Activated CD8-positive, alpha-beta T cell treated with anti-CD3 and anti-CD28 coated beads for 36 hours (primary cell): ENCODE measurements around the gene ADGRB3. TPM values are rescaled to one million over a fixed set of nuclear protein-coding genes. Genes with fewer than 3 reads are reported as not detected.

Experiments
- ATAC-seq: fragments of 200-7000 bp; cut with Tn5 transposase; one replicate; pipeline ENCODE4 v1.10.0; 2021; ENCODE audit warnings: mild to moderate bottlenecking, moderate library complexity
- CTCF ChIA-PET: fragments of 350-600 bp; sonication (Branson Sonifier 250); formaldehyde crosslinking; loops from one replicate; lab custom pipeline; 2021; ENCODE audit warnings: antibody characterized with exemption; lab: Charles Lee
- POLR2A ChIA-PET: fragments of 350-600 bp; sonication (Branson Sonifier 250); formaldehyde crosslinking; loops from one replicate; lab custom pipeline; 2021; ENCODE audit warnings: antibody characterized with exemption; lab: Charles Lee
- DNase-seq: peaks from one replicate; pipeline ENCODE4 v3.0.0-alpha.2; 2020
- H3K27ac Mint-ChIP-seq: one replicate; pipeline ENCODE4 v1.8.0; 2021; ENCODE audit warnings: mild to moderate bottlenecking, mixed read lengths
- H3K27me3 Mint-ChIP-seq: one replicate; pipeline ENCODE4 v1.8.0; 2021; ENCODE audit warnings: mixed read lengths
- H3K36me3 Mint-ChIP-seq: one replicate; pipeline ENCODE4 v1.8.0; 2021; ENCODE audit warnings: low read depth, mixed read lengths
- H3K4me1 Mint-ChIP-seq: one replicate; pipeline ENCODE4 v1.8.0; 2021; ENCODE audit warnings: low read depth, mixed read lengths
- H3K4me3 Mint-ChIP-seq: one replicate; pipeline ENCODE4 v1.8.0; 2021; ENCODE audit warnings: mild to moderate bottlenecking, moderate library complexity, mixed read lengths
- H3K9me3 Mint-ChIP-seq: one replicate; pipeline ENCODE4 v1.8.0; 2021; ENCODE audit warnings: mixed read lengths
- CTCF ChIP-seq: fragments of 200-600 bp; IDR thresholded peaks from one replicate; pipeline ENCODE4 v1.8.0; 2022; ENCODE audit warnings: antibody characterized with exemption, mild to moderate bottlenecking
- intact Hi-C: fragments of 100-400 bp; cut with micrococcal nuclease; formaldehyde crosslinking; loops from one replicate; pipeline ENCODE4 v1.10.0; 2022
- total RNA-seq, 2 experiments: library from RNA; stranded (reverse); gene quantifications; one replicate each; pipeline ENCODE4 v1.2.3, GENCODE V29; 2021

Gene ADGRB3
- total RNA-seq, 2 experiments from 2014 or later: not detected

GRCh38 chr6:69026243-69026642 is 391.2 kb downstream of the ADGRB3 start:
- ChIA-PET CTCF (no interaction called here), POLR2A (no interaction called here)
- Mint-ChIP-seq H3K9me3 (no peaks in the 10 kb centered on the region), H3K36me3 (no peaks in the 10 kb centered on the region), H3K4me3 (no peak overlapping the region), H3K27me3 (no peaks in the 10 kb centered on the region), H3K27ac (no peak overlapping the region), H3K4me1 (no peaks in the 10 kb centered on the region)
- no peak for ATAC-seq
- no peak for DNase-seq
- intact Hi-C loops: no loop called here
- no peak for TF ChIP-seq CTCF

GRCh38 chr6:69026715-69027114 is 391.6 kb downstream of the ADGRB3 start:
- POLR2A ChIA-PET: no interaction called here
- TF ChIP-seq CTCF: no peak
- Mint-ChIP-seq H3K27ac (no peak overlapping the region), H3K4me3 (no peak overlapping the region), H3K36me3 (no peaks in the 10 kb centered on the region), H3K27me3 (no peaks in the 10 kb centered on the region), H3K9me3 (no peaks in the 10 kb centered on the region), H3K4me1 (no peaks in the 10 kb centered on the region)
- intact Hi-C loops: no loop called here
- DNase-seq (no peak), ATAC-seq (no peak)
- CTCF ChIA-PET: no interaction called here

- Mint-ChIP-seq H3K27me3 (no peaks in the 10 kb centered on the region), H3K9me3 (no peaks in the 10 kb centered on the region), H3K36me3 (no peaks in the 10 kb centered on the region), H3K27ac (no peak overlapping the region), H3K4me1 (no peaks in the 10 kb centered on the region), H3K4me3 (no peak overlapping the region)
- TF ChIP-seq CTCF: no peak
- ChIA-PET CTCF (no interaction called here), POLR2A (no interaction called here)
- intact Hi-C loops: no loop called here
- DNase-seq (no peak), ATAC-seq (no peak)
Observed at GRCh38 chr6:69027861-69028260, 392.8 kb downstream of the ADGRB3 start.

DNA sequence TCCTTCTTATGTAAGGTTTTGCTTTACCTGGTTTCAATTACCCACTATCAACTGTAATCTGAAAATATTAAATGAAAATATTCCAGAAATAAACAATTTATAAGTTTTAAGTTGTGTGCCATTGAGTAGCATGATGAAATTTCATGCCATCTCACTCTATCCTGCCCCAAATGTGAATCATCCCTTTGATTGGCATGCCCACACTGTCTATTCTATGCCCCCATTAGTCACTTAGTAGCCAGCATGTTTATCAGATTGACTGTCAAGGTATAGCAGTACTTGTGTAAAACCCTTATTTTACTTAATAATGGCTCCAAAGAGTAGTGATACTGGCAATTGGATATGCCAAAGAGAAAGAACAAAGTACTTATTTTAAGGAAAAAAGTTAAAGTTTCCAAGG is 403.8 kb downstream of the ADGRB3 start:
- ATAC-seq: no peak
- Mint-ChIP-seq H3K27me3 (no peaks in the 10 kb centered on the region), H3K27ac (no peak overlapping the region), H3K4me3 (no peak overlapping the region), H3K4me1 (no peaks in the 10 kb centered on the region), H3K36me3 (no peaks in the 10 kb centered on the region), H3K9me3 (no peaks in the 10 kb centered on the region)
- POLR2A ChIA-PET: no interaction called here
- no peak for TF ChIP-seq CTCF
- intact Hi-C loops: no loop called here
- DNase-seq: no peak
- CTCF ChIA-PET: no interaction called here

- CTCF ChIA-PET: no interaction called here
- no peak for ATAC-seq
- Mint-ChIP-seq H3K9me3 (no peaks in the 10 kb centered on the region), H3K36me3 (no peaks in the 10 kb centered on the region), H3K27ac (no peak overlapping the region), H3K4me3 (no peak overlapping the region), H3K4me1 (no peaks in the 10 kb centered on the region), H3K27me3 (no peaks in the 10 kb centered on the region)
- intact Hi-C loops: no loop called here
- TF ChIP-seq CTCF: no peak
- no peak for DNase-seq
- POLR2A ChIA-PET: no interaction called here
Observed at GRCh38 chr6:69042297-69042696, 407.2 kb downstream of the ADGRB3 start.
